K562 (cell line): Measurements from ENCODE around the gene TP53BP1. TPM values are rescaled to one million over a fixed set of nuclear protein-coding genes. Genes with fewer than 3 reads are reported as not detected.

Experiments used
- CXXC5 ChIP-seq: fragments of 250-450 bp; sonication (Bioruptor Pico); IDR thresholded peaks from 2 replicates; pipeline ENCODE4 v1.8.0; 2022; ENCODE audit warnings: inconsistent platforms, mild to moderate bottlenecking, moderate library complexity
- ESRRB ChIP-seq: fragments of 250-450 bp; sonication (Bioruptor Pico); IDR thresholded peaks from 2 replicates; pipeline ENCODE4 v1.5.0; 2020; ENCODE audit warnings: mild to moderate bottlenecking, moderate library complexity, borderline replicate concordance
- JUNB ChIP-seq: fragments of 450-650 bp; formaldehyde crosslinking; conservative IDR thresholded peaks from 2 replicates; pipeline ENCODE4 v1.4.0; 2020; ENCODE audit warnings: mild to moderate bottlenecking
- MCM5 ChIP-seq: fragments of 450-650 bp; IDR thresholded peaks from 2 replicates; pipeline ENCODE4 v1.6.1; 2016; ENCODE audit warnings: low read depth
- MECOM ChIP-seq: fragments of 250-450 bp; sonication (Bioruptor Pico); IDR thresholded peaks from 2 replicates; pipeline ENCODE4 v1.8.0; 2022; ENCODE audit warnings: inconsistent platforms
- MTA1 ChIP-seq: fragments of 450-650 bp; IDR thresholded peaks from 2 replicates; pipeline ENCODE4 v1.6.1; 2017; ENCODE audit warnings: borderline replicate concordance
- RBM25 ChIP-seq: fragments of 200-400 bp; formaldehyde crosslinking; IDR thresholded peaks from 2 replicates; pipeline ENCODE4 v1.6.1; 2018; ENCODE audit warnings: low read length, low read depth, moderate library complexity; ENCODE audit not compliant: severe bottlenecking
- SIN3A ChIP-seq, 2 experiments: fragments of 150-350 bp in 1 of 2; IDR thresholded peaks; 2 replicates each; pipeline ENCODE4 v1.6.1; 2011 to 2016; ENCODE audit warnings: borderline replicate concordance in 2 of 2, low read depth in 2 of 2, low read length in 2 of 2, mild to moderate bottlenecking in 2 of 2, moderate library complexity in 2 of 2; ENCODE audit not compliant: control insufficient read depth in 1 of 2
- SREBF2 ChIP-seq: sonication (generic); formaldehyde crosslinking; IDR thresholded peaks from 2 replicates; pipeline ENCODE4 v1.4.0; 2020; ENCODE audit warnings: mild to moderate bottlenecking, missing genetic modification reagents
- TAF1 ChIP-seq: IDR thresholded peaks from 2 replicates; pipeline ENCODE4 v1.6.1; 2011; ENCODE audit warnings: mild to moderate bottlenecking, low read length, moderate library complexity; ENCODE audit not compliant: insufficient read depth, control insufficient read depth, severe bottlenecking; ENCODE audit errors: extremely low read depth
- TCF7L2 ChIP-seq: fragments of 150-350 bp; IDR thresholded peaks from 2 replicates; pipeline ENCODE4 v1.6.1; 2016; ENCODE audit warnings: low read depth, mild to moderate bottlenecking, low read length, moderate library complexity
- TEAD1 ChIP-seq, 2 experiments: fragments of 450-650 bp in 1 of 2; sonication (generic) in 1 of 2; formaldehyde crosslinking; IDR thresholded peaks; 2 replicates each; pipeline versions ENCODE4 v1.4.0 to v1.8.0; 2020 to 2022; ENCODE audit warnings: mild to moderate bottlenecking in 2 of 2, missing genetic modification reagents in 1 of 2
- TGIF2 ChIP-seq: sonication (generic); formaldehyde crosslinking; IDR thresholded peaks from 2 replicates; pipeline ENCODE4 v1.8.1; 2022; ENCODE audit warnings: mild to moderate bottlenecking, missing genetic modification reagents, moderate library complexity
- ZBTB43 ChIP-seq: sonication (generic); formaldehyde crosslinking; IDR thresholded peaks from 2 replicates; pipeline ENCODE4 v1.8.0; 2023; ENCODE audit warnings: mild to moderate bottlenecking, missing genetic modification reagents
- ZBTB8A ChIP-seq: fragments of 450-650 bp; IDR thresholded peaks from 2 replicates; pipeline ENCODE4 v1.6.1; 2018; ENCODE audit warnings: mild to moderate bottlenecking, moderate library complexity; ENCODE audit not compliant: partially characterized antibody
- ZC3H4 ChIP-seq: sonication (generic); formaldehyde crosslinking; IDR thresholded peaks from 2 replicates; pipeline ENCODE4 v1.9.0; 2021; ENCODE audit warnings: missing genetic modification reagents, borderline replicate concordance
- ZFP1 ChIP-seq: fragments of 450-650 bp; formaldehyde crosslinking; IDR thresholded peaks from 2 replicates; pipeline ENCODE4 v1.4.0; 2020; ENCODE audit warnings: mild to moderate bottlenecking, mixed read lengths
- ZFP30 ChIP-seq: fragments of 250-450 bp; sonication (Bioruptor Pico); IDR thresholded peaks from 2 replicates; pipeline ENCODE4 v1.8.0; 2022; ENCODE audit warnings: moderate library complexity, mild to moderate bottlenecking, inconsistent platforms, borderline replicate concordance
- ZNF239 ChIP-seq: fragments of 250-450 bp; sonication (Bioruptor Pico); IDR thresholded peaks from 2 replicates; pipeline ENCODE4 v1.4.0; 2020; ENCODE audit warnings: mild to moderate bottlenecking
- ZNF280B ChIP-seq: fragments of 250-450 bp; sonication (Bioruptor Pico); IDR thresholded peaks from 2 replicates; pipeline ENCODE4 v1.5.1; 2021; ENCODE audit warnings: mild to moderate bottlenecking
- ZNF398 ChIP-seq: fragments of 250-450 bp; sonication (Bioruptor Pico); IDR thresholded peaks from 2 replicates; pipeline ENCODE4 v1.8.0; 2021; ENCODE audit warnings: moderate library complexity, mild to moderate bottlenecking, inconsistent platforms
- ZNF644 ChIP-seq: fragments of 200-800 bp; sonication (Bioruptor generic); IDR thresholded peaks from 2 replicates; pipeline ENCODE4 v1.6.1; 2016; ENCODE audit warnings: low read depth, missing genetic modification characterization, missing compliant biosample characterization
- ZSCAN32 ChIP-seq: fragments of 450-650 bp; formaldehyde crosslinking; IDR thresholded peaks from 2 replicates; pipeline ENCODE4 v1.4.0; 2020; ENCODE audit warnings: mild to moderate bottlenecking, moderate library complexity
- polyA plus RNA-seq, 8 experiments: library from polyadenylated mRNA; depleted of rRNA in 4 of 8; stranded (reverse) in 5 of 8; unstranded in 3 of 8; fragments of >200 nt; fragmentation: Nextera tagmentation in 2 of 8; fragmentation: Illumina TruSeq in 1 of 8; extraction: Ambion mirVana in 2 of 8; extraction: Trizol in 1 of 8; gene quantifications; 2 replicates each; pipeline versions ENCODE4 v1.2.1 to v1.2.3, GENCODE V29; 2011 to 2014; ENCODE audit warnings: inconsistent platforms in 1 of 8, missing spikeins in 1 of 8
- total RNA-seq, 7 experiments: library from RNA; depleted of rRNA in 6 of 7; stranded (reverse); fragments of >200 nt in 6 of 7; fragmentation: Illumina TruSeq in 2 of 7; extraction: Trizol in 2 of 7; gene quantifications; 2 replicates each; pipeline versions ENCODE4 v1.2.1 to v1.2.3, GENCODE V29; 2011 to 2021; ENCODE audit warnings: low replicate concordance in 1 of 7

TP53BP1 gene
- total and polyA plus RNA-seq, 9 of the 15 experiments (the other 6 are each of a cell fraction or from before 2014, with no cell fraction given): 5.7 to 63.3 (median 30.9) TPM

- TF ChIP-seq ZNF398 (CRISPR knock-in tag) (no peak), ZFP30 (CRISPR knock-in tag) (no peak), TGIF2 (CRISPR knock-in tag) (no peak), MCM5 (no peak), ZNF644 (tag) (no peak), TEAD1 (CRISPR knock-in tag; IDR thresholded peaks at IDR 0.05) (peak in 1 of 2 experiments; percentile 77; a peak in 2 of 4 replicates), MECOM (no peak), ZNF239 (CRISPR knock-in tag) (no peak), ZNF280B (CRISPR knock-in tag) (no peak), ZFP1 (no peak), SREBF2 (no peak), TCF7L2 (no peak), SIN3A (IDR thresholded peaks at IDR 0.05; ENCODE audit: borderline replicate concordance in 2 of 2, control insufficient read depth in 1 of 2, low read depth in 2 of 2, low read length in 2 of 2) (peak in 1 of 2 experiments; percentile 66; a peak in 1 of 4 replicates), RBM25 (no peak), ZBTB43 (CRISPR knock-in tag) (no peak), TAF1 (peak; percentile 82), JUNB (CRISPR knock-in tag) (no peak), CXXC5 (CRISPR knock-in tag) (peak; percentile 50), ESRRB (CRISPR knock-in tag) (no peak), ZBTB8A (no peak), ZC3H4 (CRISPR knock-in tag) (no peak), ZSCAN32 (CRISPR knock-in tag) (no peak), MTA1 (peak; percentile 36; the same call in 1 of the 2 replicates)
Observed at GRCh38 chr15:43370975-43371974, 121.7 kb downstream of the TP53BP1 start, which contains the start of the genes TUBGCP4 and ZSCAN29 (continued).
